ENCODE results near the gene NPC1L1.

Gene NPC1L1

GRCh38 chr7:44541028-44541869 is at the start of gene NPC1L1:
Gene NPC1L1 (minus strand): TSS chr7:44541330. CDS start chr7:44541259, 71 bp downstream.
- no peak for DNase-seq (ENCODE audit: low read depth in 2 of 2)

- DNase-seq (ENCODE audit: low read depth in 2 of 2) = no peak
These were observed 49.8 kb upstream of the NPC1L1 start for GRCh38 chr7:44590910-44591309.

GRCh38 chr7:44587843-44588711 is 46.9 kb upstream of the NPC1L1 start:
- DNase-seq (ENCODE audit: low read depth in 2 of 2) = no peak

GRCh38 chr7:44583146-44583865 is 42.2 kb upstream of the NPC1L1 start:
- no peak for DNase-seq (ENCODE audit: low read depth in 2 of 2)

GRCh38 chr7:44581879-44582603 is 40.9 kb upstream of the NPC1L1 start, which contains the start of gene TMED4:
Gene TMED4 (minus strand): TSS chr7:44582231. CDS start chr7:44582206, 25 bp downstream.
- peak; percentile 100 for DNase-seq (ENCODE audit: low read depth in 2 of 2)

- DNase-seq (ENCODE audit: low read depth in 2 of 2) = no peak
These were observed 40.1 kb upstream of the NPC1L1 start for GRCh38 chr7:44580945-44581878.

- no peak for DNase-seq (ENCODE audit: low read depth in 2 of 2)
These were observed 35.1 kb upstream of the NPC1L1 start for GRCh38 chr7:44576228-44576627.

- DNase-seq (ENCODE audit: low read depth in 2 of 2) = no peak
These were observed 33.9 kb upstream of the NPC1L1 start for GRCh38 chr7:44575054-44575453.

- DNase-seq (ENCODE audit: low read depth in 2 of 2) = no peak
These were observed 33.2 kb upstream of the NPC1L1 start for GRCh38 chr7:44574287-44574872.

GRCh38 chr7:44573464-44574286 is 32.5 kb upstream of the NPC1L1 start, which contains the start of gene DDX56:
Gene DDX56 (minus strand): TSS chr7:44573908. CDS start chr7:44573895, 13 bp downstream.
- peak; percentile 77 to 79 for DNase-seq (ENCODE audit: low read depth in 2 of 2)

GRCh38 chr7:44572771-44573170 is 31.6 kb upstream of the NPC1L1 start:
- DNase-seq (ENCODE audit: low read depth in 2 of 2) = no peak

GRCh38 chr7:44569959-44570358 is 28.8 kb upstream of the NPC1L1 start:
- no peak for DNase-seq (ENCODE audit: low read depth in 2 of 2)

GRCh38 chr7:44568771-44569560 is 27.8 kb upstream of the NPC1L1 start:
- no peak for DNase-seq (ENCODE audit: low read depth in 2 of 2)

- DNase-seq (ENCODE audit: low read depth in 2 of 2) = no peak
These were observed 26.8 kb upstream of the NPC1L1 start for GRCh38 chr7:44567884-44568283.

GRCh38 chr7:44566680-44567079 is 25.6 kb upstream of the NPC1L1 start:
- DNase-seq (ENCODE audit: low read depth in 2 of 2) = no peak

GRCh38 chr7:44565795-44566559 is 24.8 kb upstream of the NPC1L1 start:
- no peak for DNase-seq (ENCODE audit: low read depth in 2 of 2)

All from stimulated activated CD4-positive, alpha-beta T cell treated with anti-CD3 and anti-CD28 coated beads, Interleukin-1b, Interleukin-23, amount 100 ng/mL, for 1 hour (primary cell).